Muscle layer of colon (tissue), 2 donors: ENCODE measurements around the gene MYOT.
"Not testable (repeated sequence)": the region's sequence is repeated elsewhere in the genome, so short reads cannot be mapped to it uniquely, and the experiment has no call there.

Experiments used
- H3K27ac ChIP-seq: one replicate; pipeline ENCODE4 v1.7.0; 2013; ENCODE audit warnings: low read depth, mild to moderate bottlenecking, low read length, moderate library complexity
- H3K27me3 ChIP-seq, 2 donors: one replicate each; pipeline ENCODE4 v1.7.0; 2013; ENCODE audit warnings: low read length in 2 of 2, mild to moderate bottlenecking in 2 of 2; ENCODE audit not compliant: insufficient read depth in 2 of 2, control insufficient read depth in 1 of 2
- H3K36me3 ChIP-seq: one replicate; pipeline ENCODE4 v1.7.0; 2013; ENCODE audit warnings: mild to moderate bottlenecking, low read length; ENCODE audit not compliant: insufficient read depth
- H3K4me1 ChIP-seq: one replicate; pipeline ENCODE4 v1.7.0; 2013; ENCODE audit warnings: mild to moderate bottlenecking, low read length; ENCODE audit not compliant: insufficient read depth
- H3K4me3 ChIP-seq, 2 donors: one replicate each; pipeline ENCODE4 v1.7.0; 2013; ENCODE audit warnings: low read length in 2 of 2, low read depth in 1 of 2, mild to moderate bottlenecking in 1 of 2, moderate library complexity in 1 of 2
- H3K9ac ChIP-seq: one replicate; pipeline ENCODE4 v1.7.0; 2013; ENCODE audit warnings: low read length
- H3K9me3 ChIP-seq: one replicate; pipeline ENCODE4 v1.7.0; 2013; ENCODE audit warnings: mild to moderate bottlenecking, low read length
- donor health status: abdominal sarcoma.
- donor health status: Adenocarcinoma of cecum.

The MYOT gene

DNA sequence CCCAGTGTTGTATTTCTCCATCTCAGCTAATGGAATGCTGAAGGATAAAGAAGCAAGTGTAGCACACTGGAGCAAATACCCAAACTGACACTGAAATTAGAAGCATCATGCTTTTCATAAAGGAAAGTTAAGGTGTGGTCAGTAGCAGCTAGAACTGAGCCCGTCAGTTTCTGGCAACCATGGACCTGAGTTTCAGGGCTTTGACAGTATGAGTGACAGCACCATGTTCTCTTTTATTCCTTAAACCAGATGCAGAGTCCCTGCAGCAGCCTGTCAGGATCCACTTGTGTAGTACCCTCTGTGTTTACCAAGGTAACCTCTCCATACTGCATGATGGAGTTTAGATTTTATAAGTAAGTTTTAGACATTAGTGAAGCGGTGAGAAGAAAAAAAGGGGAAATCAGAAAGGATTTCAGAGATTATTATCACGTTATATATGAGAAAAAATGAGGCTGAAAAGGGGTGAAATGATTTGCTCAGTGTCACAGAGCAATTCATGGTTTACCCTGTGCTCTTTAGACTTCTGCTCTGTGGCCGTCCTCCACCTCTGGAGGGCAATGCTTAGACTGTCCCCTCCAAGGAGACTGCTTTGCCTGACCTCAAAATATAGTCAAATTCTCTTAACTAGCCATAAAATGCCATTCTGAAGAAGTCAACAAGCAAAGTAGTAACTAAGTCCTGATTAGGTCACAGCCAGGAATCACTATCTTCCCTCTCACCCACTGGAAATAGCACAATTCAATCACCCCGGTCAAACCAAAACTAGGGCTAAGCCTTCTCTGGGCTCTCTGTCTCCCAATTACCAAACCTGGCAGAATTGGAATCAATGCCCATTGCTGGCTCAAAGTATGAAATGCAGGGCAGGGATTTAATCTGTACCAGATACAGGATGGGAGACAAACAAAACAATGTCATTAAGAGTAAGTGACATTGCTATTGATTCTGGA, 10.5 kb upstream of the MYOT start:
- H3K4me1 ChIP-seq = no peaks in the 10 kb centered on the region
- H3K9me3 ChIP-seq = no peaks in the 10 kb centered on the region
- H3K36me3 ChIP-seq = no peaks in the 10 kb centered on the region
- no peak overlapping the region for H3K27ac ChIP-seq
- no peak overlapping the region for H3K4me3 ChIP-seq
- no peaks in the 10 kb centered on the region for H3K27me3 ChIP-seq
- H3K9ac ChIP-seq = no peak overlapping the region

DNA sequence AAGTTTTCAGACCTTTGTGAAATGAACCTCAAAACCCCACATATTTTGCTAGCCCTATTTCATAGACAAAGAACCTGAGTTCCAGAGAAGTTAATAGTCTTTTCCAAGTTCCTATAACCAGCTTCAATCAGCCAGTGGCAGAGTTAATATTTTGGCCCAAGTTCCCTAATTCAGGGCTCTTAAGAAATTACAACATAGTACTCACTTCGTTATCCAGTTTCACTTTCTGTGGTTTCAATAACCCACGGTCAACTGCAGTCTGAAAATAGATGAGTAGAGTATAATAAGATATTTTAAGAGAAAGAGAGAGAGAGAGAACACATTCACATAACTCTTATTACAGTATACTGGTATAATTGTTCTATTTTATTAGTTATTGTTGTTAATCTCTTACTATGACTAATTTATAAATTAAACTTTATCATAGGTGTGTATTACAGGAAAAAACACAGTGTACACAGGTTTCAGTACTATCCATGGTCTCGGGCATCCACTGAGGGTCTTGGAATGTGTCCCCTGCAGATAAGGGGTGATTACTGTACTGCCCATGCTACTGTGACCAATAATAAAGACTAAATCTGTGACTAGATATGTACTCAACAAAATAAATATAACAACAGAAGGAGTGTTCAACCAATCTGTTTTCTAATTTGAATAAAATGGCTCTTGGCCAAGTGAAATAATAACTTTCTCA, 9.3 kb upstream of the MYOT start:
- H3K27ac ChIP-seq = no peak overlapping the region
- H3K9ac ChIP-seq = no peak overlapping the region
- no peaks in the 10 kb centered on the region for H3K4me1 ChIP-seq
- no peaks in the 10 kb centered on the region for H3K9me3 ChIP-seq
- H3K4me3 ChIP-seq = no peak overlapping the region
- no peaks in the 10 kb centered on the region for H3K27me3 ChIP-seq
- H3K36me3 ChIP-seq = no peaks in the 10 kb centered on the region

DNA sequence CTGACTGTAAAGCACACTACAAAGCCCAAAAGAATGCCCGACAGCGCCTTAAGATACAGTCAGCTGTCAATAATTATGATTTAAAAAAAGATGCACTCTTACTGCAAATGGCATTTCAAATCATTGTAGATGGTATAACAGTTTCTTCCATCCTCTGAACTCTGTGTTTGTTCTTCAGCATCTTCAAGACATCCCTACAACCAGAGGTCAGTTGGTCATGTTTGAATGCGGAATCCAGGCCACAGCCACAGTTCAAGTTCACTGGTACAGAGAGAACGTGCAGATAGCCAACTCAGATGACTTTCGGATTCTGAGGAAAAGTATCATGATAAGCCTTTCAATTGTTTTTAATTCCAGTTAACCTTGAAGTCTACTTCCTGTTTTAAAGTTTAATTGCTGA, 8.7 kb upstream of the MYOT start:
- Histone ChIP-seq H3K36me3 (no peaks in the 10 kb centered on the region), H3K4me3 (no peak overlapping the region), H3K9ac (no peak overlapping the region), H3K9me3 (no peaks in the 10 kb centered on the region), H3K27me3 (no peaks in the 10 kb centered on the region), H3K4me1 (no peaks in the 10 kb centered on the region), H3K27ac (no peak overlapping the region)

DNA sequence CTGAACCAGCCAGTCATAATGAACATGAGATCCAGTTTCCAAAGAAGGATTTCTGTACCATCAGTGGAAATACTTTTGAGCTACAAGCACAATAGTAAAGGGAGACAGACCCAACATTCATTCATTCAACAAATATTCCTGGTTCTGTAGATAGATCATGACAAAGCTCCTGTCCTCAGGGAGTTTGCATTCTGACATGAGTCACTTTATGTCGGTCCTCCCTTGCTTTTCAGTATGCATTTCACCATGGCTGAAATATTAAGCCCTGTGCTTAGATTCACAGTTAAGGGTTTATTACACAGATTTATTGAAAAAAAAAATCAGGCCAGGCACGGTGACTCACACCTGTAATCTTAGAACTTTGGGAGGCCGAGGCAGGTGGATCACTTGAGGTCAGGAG, 5.4 kb upstream of the MYOT start:
- Histone ChIP-seq H3K4me1 (no peaks in the 10 kb centered on the region), H3K4me3 (no peak overlapping the region), H3K9me3 (no peaks in the 10 kb centered on the region), H3K27me3 (no peaks in the 10 kb centered on the region), H3K9ac (no peak overlapping the region), H3K27ac (no peak overlapping the region), H3K36me3 (no peaks in the 10 kb centered on the region)

DNA sequence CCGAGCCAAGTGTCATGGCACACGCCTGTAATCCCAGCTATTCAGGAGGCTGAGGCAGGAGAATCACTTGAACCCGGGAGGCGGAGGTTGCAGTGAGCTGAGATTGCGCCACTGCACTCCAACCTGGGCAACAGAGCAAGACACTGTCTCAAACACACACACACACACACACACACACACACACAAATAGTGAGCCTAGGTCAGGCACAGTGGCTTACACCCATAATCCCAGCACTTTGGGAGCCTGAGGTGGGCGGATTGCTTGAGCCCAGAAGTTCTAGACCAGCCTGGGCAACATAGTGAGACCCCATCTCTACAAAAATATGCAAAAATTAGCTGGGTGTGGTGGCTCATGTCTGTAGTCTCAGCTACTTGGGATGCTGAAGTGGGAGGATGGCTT, 4.0 kb upstream of the MYOT start:
- not testable (repeated sequence) for H3K9ac ChIP-seq, H3K4me1 ChIP-seq, H3K27me3 ChIP-seq, H3K36me3 ChIP-seq, H3K9me3 ChIP-seq, H3K27ac ChIP-seq, H3K4me3 ChIP-seq

DNA sequence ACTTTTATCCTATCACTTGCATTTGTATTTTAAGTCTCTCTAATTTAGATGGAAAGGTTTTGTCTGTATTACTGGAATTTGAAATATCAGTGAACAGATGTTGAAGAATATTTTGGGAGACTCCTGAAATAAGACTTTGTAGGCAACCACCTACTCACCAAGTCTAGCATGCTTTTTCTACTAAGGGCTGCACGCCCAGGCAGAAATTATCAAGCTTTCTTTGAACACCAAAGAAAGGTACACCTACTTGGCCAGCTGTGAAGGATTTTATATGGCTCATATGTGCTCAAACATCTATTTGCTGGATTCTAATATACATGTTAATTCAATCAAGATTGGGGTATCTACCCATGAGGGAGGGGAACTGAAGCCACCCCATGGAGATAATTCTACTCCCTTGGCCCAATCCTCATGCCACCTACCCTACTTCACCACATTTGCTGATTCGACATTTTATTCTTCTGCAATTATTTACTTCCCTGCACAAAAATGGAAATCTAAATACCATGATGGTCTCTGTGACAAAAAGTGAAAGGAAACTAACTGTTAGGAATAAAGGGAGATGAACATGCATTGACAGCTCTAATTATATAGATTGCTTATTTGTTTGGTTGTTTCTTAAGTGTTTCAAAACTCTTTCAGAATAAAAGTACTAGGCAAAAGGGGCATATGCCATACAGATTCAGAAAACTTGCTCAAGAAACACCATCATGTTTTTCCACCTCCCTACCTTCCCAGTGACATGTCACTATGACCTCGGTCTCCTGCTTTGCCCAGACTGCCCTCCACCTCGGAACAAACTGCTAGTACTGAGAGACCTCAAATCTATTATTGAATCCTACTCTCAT, 895 bp upstream of the MYOT start:
- Histone ChIP-seq H3K27ac (no peak overlapping the region), H3K27me3 (no peaks in the 10 kb centered on the region), H3K36me3 (no peaks in the 10 kb centered on the region), H3K4me1 (no peaks in the 10 kb centered on the region), H3K9me3 (no peaks in the 10 kb centered on the region), H3K4me3 (no peak overlapping the region), H3K9ac (no peak overlapping the region)

DNA sequence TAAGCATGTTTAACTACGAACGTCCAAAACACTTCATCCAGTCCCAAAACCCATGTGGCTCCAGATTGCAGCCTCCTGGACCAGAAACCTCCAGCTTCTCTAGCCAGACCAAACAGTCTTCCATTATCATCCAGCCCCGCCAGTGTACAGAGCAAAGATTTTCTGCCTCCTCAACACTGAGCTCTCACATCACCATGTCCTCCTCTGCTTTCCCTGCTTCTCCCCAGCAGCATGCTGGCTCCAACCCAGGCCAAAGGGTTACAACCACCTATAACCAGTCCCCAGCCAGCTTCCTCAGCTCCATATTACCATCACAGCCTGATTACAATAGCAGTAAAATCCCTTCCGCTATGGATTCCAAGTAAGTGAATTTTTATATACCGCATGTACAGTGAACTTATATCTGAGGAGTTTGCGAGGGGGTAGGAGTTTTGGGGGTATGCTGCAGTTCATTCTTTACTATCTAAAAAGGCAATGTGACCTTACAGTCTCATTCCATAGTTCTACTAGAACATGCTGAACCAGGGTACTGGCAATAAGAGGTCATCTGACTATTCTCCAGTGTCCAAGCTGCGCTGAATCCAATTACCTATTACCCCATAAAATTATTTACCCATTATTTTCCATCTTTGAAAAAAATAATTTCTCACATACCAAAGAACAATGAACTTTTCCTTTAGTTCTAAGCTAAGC, 3.1 kb downstream of the MYOT start:
- no peaks in the 10 kb centered on the region for H3K27me3 ChIP-seq
- no peak overlapping the region for H3K27ac ChIP-seq
- H3K9me3 ChIP-seq = no peaks in the 10 kb centered on the region
- no peak overlapping the region for H3K9ac ChIP-seq
- H3K36me3 ChIP-seq = no peaks in the 10 kb centered on the region
- no peaks in the 10 kb centered on the region for H3K4me1 ChIP-seq
- no peak overlapping the region for H3K4me3 ChIP-seq

DNA sequence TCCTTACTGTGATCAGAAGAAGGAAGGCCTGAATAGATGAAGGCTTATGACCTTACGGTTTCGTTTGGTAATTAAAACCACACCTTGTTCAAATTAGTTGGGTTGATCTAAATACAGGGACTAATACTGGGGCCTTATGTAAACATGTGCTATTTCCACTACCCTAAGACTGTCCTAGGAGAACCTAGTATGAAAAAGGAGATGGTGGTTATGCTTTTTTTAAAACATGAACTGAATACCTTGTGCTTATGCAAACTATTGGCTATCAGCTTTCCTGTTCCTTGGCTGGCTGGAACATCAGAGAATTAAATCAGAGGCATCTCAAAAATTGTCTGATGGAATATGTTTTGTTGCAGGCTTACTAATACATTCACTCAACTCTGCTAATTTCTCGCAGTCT, 3.9 kb downstream of the MYOT start:
- no peaks in the 10 kb centered on the region for H3K36me3 ChIP-seq
- H3K4me3 ChIP-seq = no peak overlapping the region
- no peaks in the 10 kb centered on the region for H3K27me3 ChIP-seq
- H3K9ac ChIP-seq = no peak overlapping the region
- no peaks in the 10 kb centered on the region for H3K4me1 ChIP-seq
- no peaks in the 10 kb centered on the region for H3K9me3 ChIP-seq
- no peak overlapping the region for H3K27ac ChIP-seq

DNA sequence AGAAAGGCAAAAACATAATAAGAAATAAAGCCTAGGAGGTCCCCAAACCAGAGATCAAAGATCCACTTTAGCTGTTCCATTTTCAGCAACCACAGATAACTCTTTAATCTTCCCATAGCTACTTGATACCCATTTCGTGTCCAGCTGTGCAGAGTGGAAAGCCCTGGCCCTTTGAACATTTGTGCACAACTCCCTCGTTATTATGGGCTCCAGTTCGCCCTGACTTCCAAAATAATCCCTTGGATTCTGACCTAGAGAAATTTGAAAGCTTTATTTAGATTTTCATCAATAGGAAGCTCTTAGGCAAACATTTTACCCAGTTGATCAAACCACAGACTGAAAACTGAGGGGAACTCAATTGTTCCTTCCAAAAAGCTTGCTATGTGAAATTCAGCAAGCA, 4.8 kb downstream of the MYOT start:
- no peaks in the 10 kb centered on the region for H3K36me3 ChIP-seq
- H3K27me3 ChIP-seq = no peaks in the 10 kb centered on the region
- H3K27ac ChIP-seq = no peak overlapping the region
- H3K4me1 ChIP-seq = no peaks in the 10 kb centered on the region
- no peak overlapping the region for H3K9ac ChIP-seq
- no peaks in the 10 kb centered on the region for H3K9me3 ChIP-seq
- H3K4me3 ChIP-seq = no peak overlapping the region

DNA sequence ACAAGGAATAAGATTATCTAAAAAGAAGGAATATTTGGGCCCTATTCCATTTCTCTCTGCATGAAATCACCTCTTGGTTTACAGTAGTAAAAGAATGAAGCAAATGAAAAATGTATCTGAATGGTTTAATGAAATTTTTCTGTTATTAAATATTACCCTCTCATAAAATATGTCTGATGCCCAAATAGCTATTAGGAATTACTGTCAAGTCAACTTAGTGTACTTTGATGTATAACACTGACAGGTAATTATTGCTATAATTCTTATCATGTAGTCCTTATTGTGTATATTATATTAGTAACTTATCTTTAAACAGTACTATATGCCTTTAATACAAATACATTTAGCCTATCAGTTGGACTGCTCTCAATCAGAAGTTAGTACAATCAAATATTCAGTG, 8.4 kb downstream of the MYOT start:
- no peak overlapping the region for H3K9ac ChIP-seq
- H3K9me3 ChIP-seq = no peaks in the 10 kb centered on the region
- H3K27me3 ChIP-seq = no peaks in the 10 kb centered on the region
- H3K36me3 ChIP-seq = no peaks in the 10 kb centered on the region
- H3K4me1 ChIP-seq = no peaks in the 10 kb centered on the region
- H3K4me3 ChIP-seq = no peak overlapping the region
- H3K27ac ChIP-seq = no peak overlapping the region

DNA sequence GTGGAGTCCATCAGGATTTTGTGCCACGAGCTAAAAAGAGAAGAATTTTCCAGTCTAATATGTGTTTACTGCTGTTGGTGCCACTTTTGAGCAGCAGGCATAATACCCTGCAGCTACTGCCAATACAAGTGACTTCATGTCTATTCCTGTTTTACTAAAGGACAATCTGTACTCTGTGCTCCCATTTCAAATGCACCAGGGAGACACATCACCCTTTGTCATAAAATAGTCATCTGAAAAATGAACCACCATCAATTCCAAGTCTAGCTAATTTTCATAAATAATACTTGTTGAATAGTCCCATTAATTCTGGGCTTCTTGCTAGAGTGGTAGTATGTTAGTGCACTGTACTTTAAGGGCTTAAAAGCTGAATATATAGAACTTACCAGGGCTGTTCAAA, 12.7 kb downstream of the MYOT start:
- no peak overlapping the region for H3K27ac ChIP-seq
- H3K4me1 ChIP-seq = no peaks in the 10 kb centered on the region
- H3K9ac ChIP-seq = no peak overlapping the region
- no peaks in the 10 kb centered on the region for H3K36me3 ChIP-seq
- H3K27me3 ChIP-seq = no peaks in the 10 kb centered on the region
- no peak overlapping the region for H3K4me3 ChIP-seq
- H3K9me3 ChIP-seq = no peaks in the 10 kb centered on the region
